Measurements from ENCODE around the gene TDRD1.

Gene TDRD1

GRCh38 chr10:114168450-114169009 is 10.6 kb upstream of the TDRD1 start:
- Mint-ChIP-seq H3K4me1 (peaks cover 24% of the 10 kb centered on the region), H3K27ac (no peak overlapping the region)

GRCh38 chr10:114172216-114172615 is 6.9 kb upstream of the TDRD1 start:
- no peak for DNase-seq
- H3K4me1 Mint-ChIP-seq = peaks cover 38% of the 10 kb centered on the region
- peaks cover 9% of the 10 kb centered on the region for H3K27me3 Mint-ChIP-seq
- H3K27ac Mint-ChIP-seq = peak overlapping the region; percentile 97
- CTCF ChIA-PET = interaction anchor here (1.6 kb wide), 1 partner anchor 15 kb away, joined by 6 read pairs; no protein-coding TSS in a partner anchor
- peaks cover 10% of the 10 kb centered on the region for H3K9me3 Mint-ChIP-seq
- H3K36me3 Mint-ChIP-seq = peaks cover 30% of the 10 kb centered on the region
- peak overlapping the region; percentile 99 for H3K4me3 Mint-ChIP-seq

More at GRCh38 chr10:114168450-114169009, 10.6 kb upstream of the TDRD1 start:
- no peaks in the 10 kb centered on the region for H3K27me3 Mint-ChIP-seq
- H3K4me3 Mint-ChIP-seq = no peak overlapping the region
- DNase-seq = no peak
- peaks cover 44% of the 10 kb centered on the region for H3K36me3 Mint-ChIP-seq
- peaks cover 11% of the 10 kb centered on the region for H3K9me3 Mint-ChIP-seq
- CTCF ChIA-PET = no interaction called here

- Mint-ChIP-seq H3K9me3 (peaks cover 7% of the 10 kb centered on the region), H3K36me3 (peaks cover 27% of the 10 kb centered on the region), H3K4me1 (peaks cover 38% of the 10 kb centered on the region), H3K4me3 (peak overlapping the region; percentile 99), H3K27me3 (peaks cover 11% of the 10 kb centered on the region), H3K27ac (peak overlapping the region; percentile 97)
- CTCF ChIA-PET = interaction anchor here (1.6 kb wide), 1 partner anchor 16 kb away, joined by 6 read pairs; no protein-coding TSS in a partner anchor
- no peak for DNase-seq
These were observed 6.2 kb upstream of the TDRD1 start for GRCh38 chr10:114172776-114173602.

GRCh38 chr10:114173603-114173920 is 5.6 kb upstream of the TDRD1 start:
- H3K27me3 Mint-ChIP-seq = peaks cover 15% of the 10 kb centered on the region
- no peak for DNase-seq
- H3K9me3 Mint-ChIP-seq = peaks cover 4% of the 10 kb centered on the region
- peak overlapping the region; percentile 99 for H3K4me3 Mint-ChIP-seq
- H3K36me3 Mint-ChIP-seq = peaks cover 22% of the 10 kb centered on the region
- peak overlapping the region; percentile 97 for H3K27ac Mint-ChIP-seq
- CTCF ChIA-PET = interaction anchor here (1.6 kb wide), 1 partner anchor 17 kb away, joined by 6 read pairs; no protein-coding TSS in a partner anchor
- peaks cover 38% of the 10 kb centered on the region for H3K4me1 Mint-ChIP-seq

GRCh38 chr10:114173921-114174694 is 5.0 kb upstream of the TDRD1 start, which contains the start of gene CCDC186:
Gene CCDC186 (minus strand): TSS chr10:114174203. CDS start chr10:114163268, 10,935 bp downstream.
- peak; percentile 99 for DNase-seq
- Mint-ChIP-seq H3K4me3 (peak within 1 kb of the TSS; percentile 99), H3K9me3 (no peaks in the 10 kb centered on the region), H3K27me3 (peaks cover 18% of the 10 kb centered on the region), H3K27ac (peak within 1 kb of the TSS; percentile 97), H3K36me3 (peaks cover 18% of the 10 kb centered on the region), H3K4me1 (peaks cover 36% of the 10 kb centered on the region)
- CTCF ChIA-PET = interaction anchor here (1.5 kb wide), 1 partner anchor 375 kb away, joined by 3 read pairs; no protein-coding TSS in a partner anchor

GRCh38 chr10:114174695-114175188 is 4.4 kb upstream of the TDRD1 start:
- no peak for DNase-seq
- H3K4me1 Mint-ChIP-seq = peaks cover 36% of the 10 kb centered on the region
- H3K36me3 Mint-ChIP-seq = peaks cover 13% of the 10 kb centered on the region
- CTCF ChIA-PET = interaction anchor here (1.5 kb wide), 1 partner anchor 375 kb away, joined by 3 read pairs; no protein-coding TSS in a partner anchor
- H3K27ac Mint-ChIP-seq = peak overlapping the region; percentile 83
- peaks cover 21% of the 10 kb centered on the region for H3K27me3 Mint-ChIP-seq
- H3K4me3 Mint-ChIP-seq = peak overlapping the region; percentile 99
- no peaks in the 10 kb centered on the region for H3K9me3 Mint-ChIP-seq

GRCh38 chr10:114175667-114176066 is 3.5 kb upstream of the TDRD1 start:
- no peak for DNase-seq
- CTCF ChIA-PET = interaction anchor here (1.5 kb wide), 1 partner anchor 376 kb away, joined by 3 read pairs; no protein-coding TSS in a partner anchor
- no peaks in the 10 kb centered on the region for H3K9me3 Mint-ChIP-seq
- peaks cover 35% of the 10 kb centered on the region for H3K4me1 Mint-ChIP-seq
- H3K4me3 Mint-ChIP-seq = no peak overlapping the region
- H3K27ac Mint-ChIP-seq = no peak overlapping the region
- H3K27me3 Mint-ChIP-seq = peaks cover 21% of the 10 kb centered on the region
- H3K36me3 Mint-ChIP-seq = peaks cover 10% of the 10 kb centered on the region

- H3K4me3 Mint-ChIP-seq = no peak overlapping the region
- H3K27ac Mint-ChIP-seq = no peak overlapping the region
- DNase-seq = no peak
- H3K27me3 Mint-ChIP-seq = peaks cover 21% of the 10 kb centered on the region
- CTCF ChIA-PET = interaction anchor here (0.6 to 0.8 kb wide), 2 partner anchors 32 to 61 kb away, joined by 3 read pairs; no protein-coding TSS in a partner anchor
- peaks cover 35% of the 10 kb centered on the region for H3K4me1 Mint-ChIP-seq
- H3K9me3 Mint-ChIP-seq = no peaks in the 10 kb centered on the region
- H3K36me3 Mint-ChIP-seq = peaks cover 7% of the 10 kb centered on the region
These were observed 2.6 kb upstream of the TDRD1 start for GRCh38 chr10:114176511-114176910.

GRCh38 chr10:114179747-114180146 is 594 bp downstream of the TDRD1 start:
- Mint-ChIP-seq H3K27me3 (peaks cover 18% of the 10 kb centered on the region), H3K9me3 (no peaks in the 10 kb centered on the region), H3K4me3 (no peak overlapping the region), H3K36me3 (no peaks in the 10 kb centered on the region), H3K4me1 (peaks cover 12% of the 10 kb centered on the region), H3K27ac (no peak overlapping the region)
- CTCF ChIA-PET = interaction anchor here (0.7 kb wide), 1 partner anchor 638 kb away, joined by 3 read pairs; no protein-coding TSS in a partner anchor
- DNase-seq = no peak

- CTCF ChIA-PET = no interaction called here
- no peak overlapping the region for H3K4me3 Mint-ChIP-seq
- peaks cover 18% of the 10 kb centered on the region for H3K27me3 Mint-ChIP-seq
- H3K27ac Mint-ChIP-seq = no peak overlapping the region
- no peaks in the 10 kb centered on the region for H3K9me3 Mint-ChIP-seq
- no peaks in the 10 kb centered on the region for H3K36me3 Mint-ChIP-seq
- no peak for DNase-seq
- H3K4me1 Mint-ChIP-seq = peaks cover 2% of the 10 kb centered on the region
These were observed 1.8 kb downstream of the TDRD1 start for GRCh38 chr10:114180937-114181336.

- Mint-ChIP-seq H3K4me1 (no peaks in the 10 kb centered on the region), H3K27ac (no peak overlapping the region), H3K27me3 (peaks cover 22% of the 10 kb centered on the region), H3K36me3 (no peaks in the 10 kb centered on the region), H3K9me3 (no peaks in the 10 kb centered on the region), H3K4me3 (no peak overlapping the region)
- CTCF ChIA-PET = no interaction called here
- DNase-seq = no peak
These were observed 2.8 kb downstream of the TDRD1 start for GRCh38 chr10:114181971-114182370.

- Mint-ChIP-seq H3K36me3 (no peaks in the 10 kb centered on the region), H3K4me3 (no peak overlapping the region), H3K4me1 (no peaks in the 10 kb centered on the region), H3K27ac (no peak overlapping the region), H3K9me3 (no peaks in the 10 kb centered on the region), H3K27me3 (peaks cover 18% of the 10 kb centered on the region)
- CTCF ChIA-PET = interaction anchor here (0.6 kb wide), 1 partner anchor 39 kb away, joined by 3 read pairs; no protein-coding TSS in a partner anchor
- DNase-seq = no peak
These were observed 4.4 kb downstream of the TDRD1 start for GRCh38 chr10:114183563-114183962.

GRCh38 chr10:114184276-114184675 is 5.1 kb downstream of the TDRD1 start:
- no peak overlapping the region for H3K4me3 Mint-ChIP-seq
- H3K9me3 Mint-ChIP-seq = no peaks in the 10 kb centered on the region
- no peaks in the 10 kb centered on the region for H3K36me3 Mint-ChIP-seq
- no peak for DNase-seq
- no peaks in the 10 kb centered on the region for H3K4me1 Mint-ChIP-seq
- H3K27ac Mint-ChIP-seq = no peak overlapping the region
- CTCF ChIA-PET = no interaction called here
- H3K27me3 Mint-ChIP-seq = peaks cover 16% of the 10 kb centered on the region

- Mint-ChIP-seq H3K9me3 (no peaks in the 10 kb centered on the region), H3K36me3 (no peaks in the 10 kb centered on the region), H3K4me3 (no peak overlapping the region), H3K27ac (no peak overlapping the region), H3K4me1 (no peaks in the 10 kb centered on the region), H3K27me3 (peaks cover 21% of the 10 kb centered on the region)
- CTCF ChIA-PET = no interaction called here
- no peak for DNase-seq
These were observed 8.8 kb downstream of the TDRD1 start for GRCh38 chr10:114188001-114188400.
